GM12864 (cell line): Measurements from ENCODE around the gene CSRNP2.

ENCODE experiments used
- DNase-seq: peaks from one replicate; pipeline ENCODE4 v3.0.0-alpha.2; 2011; ENCODE audit warnings: low read depth
- H3K4me3 ChIP-seq: 2 replicates; pipeline ENCODE4 v1.5.1; 2011; ENCODE audit warnings: mild to moderate bottlenecking, low read depth, low read length, control low read depth
- CTCF ChIP-seq: IDR thresholded peaks from 2 replicates; pipeline ENCODE4 v1.5.1; 2011; ENCODE audit warnings: low read depth, mild to moderate bottlenecking, moderate library complexity, low read length, control low read depth, inconsistent platforms; ENCODE audit errors: missing control alignments

CSRNP2 gene

GRCh38 chr12:51011955-51012354 is 71.4 kb downstream of the CSRNP2 start:
- no peak for DNase-seq
- H3K4me3 ChIP-seq, result no peak overlapping the region
- no peak for TF ChIP-seq CTCF
